Coronary artery (tissue), 2 donors: ENCODE results near the gene CHST3.

Experiments
- DNase-seq: peaks from one replicate; pipeline ENCODE4 v3.0.0-alpha.2; 2017; ENCODE audit warnings: low spot score
- H3K27ac ChIP-seq, 2 donors: fragments of 200-600 bp; sonication (generic); one replicate each; pipeline ENCODE4 v1.5.1; 2016 to 2019
- H3K4me3 ChIP-seq: fragments of 200-600 bp; sonication (generic); 2 replicates; pipeline ENCODE4 v1.5.1; 2016; ENCODE audit warnings: mild to moderate bottlenecking, moderate library complexity
- TF ChIP-seq, protein P1 (sequence below): fragments of 200-600 bp; sonication (generic); IDR thresholded peaks from one replicate; pipeline ENCODE4 v1.5.1; 2019; ENCODE audit warnings: antibody characterized with exemption

CHST3 gene

GRCh38 chr10:71996592-71997371 lies 32.6 kb downstream of the CHST3 start:
- Histone ChIP-seq H3K4me3 (no peak overlapping the region), H3K27ac (no peak overlapping the region)
- no peak for DNase-seq
- TF ChIP-seq, protein P1, sequence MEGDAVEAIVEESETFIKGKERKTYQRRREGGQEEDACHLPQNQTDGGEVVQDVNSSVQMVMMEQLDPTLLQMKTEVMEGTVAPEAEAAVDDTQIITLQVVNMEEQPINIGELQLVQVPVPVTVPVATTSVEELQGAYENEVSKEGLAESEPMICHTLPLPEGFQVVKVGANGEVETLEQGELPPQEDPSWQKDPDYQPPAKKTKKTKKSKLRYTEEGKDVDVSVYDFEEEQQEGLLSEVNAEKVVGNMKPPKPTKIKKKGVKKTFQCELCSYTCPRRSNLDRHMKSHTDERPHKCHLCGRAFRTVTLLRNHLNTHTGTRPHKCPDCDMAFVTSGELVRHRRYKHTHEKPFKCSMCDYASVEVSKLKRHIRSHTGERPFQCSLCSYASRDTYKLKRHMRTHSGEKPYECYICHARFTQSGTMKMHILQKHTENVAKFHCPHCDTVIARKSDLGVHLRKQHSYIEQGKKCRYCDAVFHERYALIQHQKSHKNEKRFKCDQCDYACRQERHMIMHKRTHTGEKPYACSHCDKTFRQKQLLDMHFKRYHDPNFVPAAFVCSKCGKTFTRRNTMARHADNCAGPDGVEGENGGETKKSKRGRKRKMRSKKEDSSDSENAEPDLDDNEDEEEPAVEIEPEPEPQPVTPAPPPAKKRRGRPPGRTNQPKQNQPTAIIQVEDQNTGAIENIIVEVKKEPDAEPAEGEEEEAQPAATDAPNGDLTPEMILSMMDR = no peak

DNA sequence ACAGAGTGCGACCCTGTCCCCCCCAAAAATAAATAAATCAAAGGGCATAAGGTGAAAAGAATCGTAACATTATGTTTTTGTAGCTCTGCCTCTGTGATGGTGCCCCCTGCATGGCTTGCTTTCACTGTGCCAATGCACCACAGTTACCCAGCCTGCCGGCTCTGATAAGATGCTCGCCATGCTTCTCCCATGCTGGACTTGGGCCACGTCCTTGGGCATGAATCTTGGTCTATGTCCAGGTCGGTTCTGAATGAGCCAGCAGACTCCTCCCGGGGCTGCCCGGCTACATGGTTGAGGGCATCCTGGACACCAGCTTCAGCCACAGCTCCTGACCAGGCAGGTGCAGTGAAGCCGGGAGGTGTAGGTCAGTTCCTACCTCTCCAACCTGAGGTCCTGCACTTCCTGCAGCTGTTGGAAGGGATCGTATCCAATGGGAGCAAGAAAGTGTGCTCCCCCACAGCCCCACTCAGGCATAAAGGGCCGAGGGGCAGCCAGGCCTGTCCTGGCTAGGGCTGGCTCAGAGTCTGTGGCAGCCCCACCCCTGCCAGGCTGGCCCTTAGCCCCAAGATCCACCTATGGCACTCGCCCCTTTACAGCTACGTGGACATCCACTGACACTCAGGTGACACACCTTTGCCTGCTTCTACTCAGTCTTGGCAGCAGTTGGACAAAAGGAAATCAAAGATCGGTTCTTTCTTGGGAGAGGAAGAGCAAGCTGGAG lies 34.1 kb downstream of the CHST3 start:
- TF ChIP-seq, protein P1 = no peak

DNA sequence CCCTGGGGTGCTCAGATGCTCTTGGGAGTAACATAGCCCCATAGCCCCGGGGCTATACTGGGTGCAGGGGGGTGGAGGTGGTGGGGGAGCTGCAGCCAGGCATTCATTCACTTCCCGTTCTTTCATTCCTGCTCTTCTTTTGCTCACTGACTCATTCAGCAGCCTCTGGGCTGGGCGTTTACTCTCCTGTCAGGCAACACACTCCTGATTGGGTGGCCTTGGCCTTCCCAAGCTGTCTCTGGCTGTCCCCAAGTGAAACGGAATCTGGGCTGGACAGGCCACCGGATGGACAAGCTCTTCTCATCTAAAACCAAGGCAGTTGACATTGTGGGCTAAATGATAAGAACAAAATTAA lies 34.6 kb downstream of the CHST3 start:
- peak; percentile 82 for DNase-seq
- TF ChIP-seq, protein P1 = no peak
- peak overlapping the region; percentile 38 for H3K4me3 ChIP-seq
- peak overlapping the region; percentile 77 to 89 for H3K27ac ChIP-seq

More for the DNA sequence above, 34.1 kb downstream of the CHST3 start:
- H3K27ac ChIP-seq = peak overlapping the region; percentile 77 to 89
- H3K4me3 ChIP-seq = peak overlapping the region; percentile 38
- no peak for DNase-seq

DNA sequence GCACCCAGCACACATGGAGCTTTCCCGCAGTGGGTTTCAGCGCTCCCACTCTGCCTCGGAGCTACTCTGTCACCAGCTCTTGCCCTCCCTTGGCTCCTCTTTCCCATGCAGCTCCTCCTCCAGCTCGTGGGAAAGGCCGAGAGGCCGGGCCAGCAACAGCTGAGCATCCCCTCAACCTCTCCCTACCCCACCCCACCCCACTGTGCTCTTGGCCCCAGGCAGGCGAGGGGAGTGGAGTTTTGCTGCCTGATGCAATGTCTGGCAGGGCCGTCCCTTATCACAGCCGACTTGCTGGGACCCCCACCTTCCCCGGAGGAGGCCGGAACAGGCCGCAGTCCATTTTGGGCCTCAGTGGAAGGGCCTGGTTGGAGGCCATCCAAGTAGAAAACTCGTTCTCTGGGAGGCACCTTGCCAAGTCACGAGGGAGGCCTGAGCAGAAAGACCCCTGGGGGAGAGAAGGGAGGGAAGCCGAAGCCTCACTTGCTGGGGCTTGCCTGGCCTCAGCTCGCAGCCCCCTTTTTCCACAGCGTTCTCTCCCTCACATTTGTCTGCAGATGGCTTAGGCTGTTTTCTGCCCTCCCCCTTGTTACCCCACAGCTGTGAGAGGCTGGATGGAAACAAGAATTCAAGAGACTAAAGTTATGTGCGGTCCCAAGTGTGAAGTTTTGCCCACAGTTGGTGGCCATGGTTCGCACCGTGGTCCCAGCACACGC lies 35.3 kb downstream of the CHST3 start:
- TF ChIP-seq, protein P1 = no peak
- peak; percentile 86 for DNase-seq
- peak overlapping the region; percentile 38 for H3K4me3 ChIP-seq
- peak overlapping the region; percentile 77 to 89 for H3K27ac ChIP-seq

- no peak for DNase-seq
- Histone ChIP-seq H3K27ac (peak overlapping the region; percentile 77 to 89), H3K4me3 (no peak overlapping the region)
- TF ChIP-seq, protein P1 = no peak
Observed at GRCh38 chr10:72000073-72001032, 36.2 kb downstream of the CHST3 start.

DNA sequence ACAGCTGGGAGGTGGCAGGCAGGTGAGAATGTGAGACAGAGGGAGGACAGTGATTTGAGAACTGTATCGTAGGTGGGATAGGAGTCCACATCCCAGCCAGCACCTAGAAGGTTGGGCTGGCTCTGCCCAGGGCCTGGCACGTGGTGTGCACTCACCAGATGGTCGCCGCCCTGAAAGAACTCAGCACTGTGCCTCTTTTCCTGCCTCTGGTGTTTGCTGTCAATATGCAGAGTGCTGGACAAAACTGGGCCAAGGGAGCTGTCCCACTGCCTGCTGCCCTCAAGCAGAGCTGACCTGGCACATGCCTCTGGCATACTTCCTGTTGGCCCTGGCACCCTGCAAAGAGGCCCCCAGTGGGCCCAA lies 36.8 kb downstream of the CHST3 start:
- DNase-seq = no peak
- TF ChIP-seq, protein P1 = no peak
- H3K4me3 ChIP-seq = no peak overlapping the region
- peak overlapping the region; percentile 34 to 89 for H3K27ac ChIP-seq
